ENCODE results near the gene SUOX. TPM values are rescaled to one million over a fixed set of nuclear protein-coding genes. Genes with fewer than 3 reads are reported as not detected.
A peak's percentile ranks its signal among the peaks of the same experiment; 100 is the strongest.
"Not testable (repeated sequence)": the region's sequence is repeated elsewhere in the genome, so short reads cannot be mapped to it uniquely, and the experiment has no call there.

Gene SUOX
- total RNA-seq, 1 donor from 2014 or later = 8.2 TPM

DNA sequence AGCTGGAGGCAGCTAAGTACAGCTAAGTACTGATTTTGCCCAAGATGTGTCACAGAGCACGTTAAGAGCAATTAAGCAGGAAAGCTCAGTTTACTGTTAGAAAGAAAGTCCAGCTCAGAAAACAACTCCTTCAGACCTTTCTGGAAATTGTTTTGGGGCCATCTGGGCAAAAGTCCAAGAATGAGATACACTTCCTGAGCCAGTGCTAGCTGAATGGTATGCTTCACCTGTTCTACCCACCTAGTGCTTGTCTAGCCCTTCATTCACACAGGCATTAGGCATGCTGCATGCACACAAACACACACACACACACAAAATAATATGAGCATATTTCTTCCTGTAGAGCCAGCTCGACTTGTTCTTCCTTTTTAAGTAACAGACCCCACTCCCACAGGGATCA lies 17.1 kb downstream of the SUOX start:
- DNase-seq (ENCODE audit: low spot score in 2 of 2) (no peak), FAIRE-seq (no peak)

DNA sequence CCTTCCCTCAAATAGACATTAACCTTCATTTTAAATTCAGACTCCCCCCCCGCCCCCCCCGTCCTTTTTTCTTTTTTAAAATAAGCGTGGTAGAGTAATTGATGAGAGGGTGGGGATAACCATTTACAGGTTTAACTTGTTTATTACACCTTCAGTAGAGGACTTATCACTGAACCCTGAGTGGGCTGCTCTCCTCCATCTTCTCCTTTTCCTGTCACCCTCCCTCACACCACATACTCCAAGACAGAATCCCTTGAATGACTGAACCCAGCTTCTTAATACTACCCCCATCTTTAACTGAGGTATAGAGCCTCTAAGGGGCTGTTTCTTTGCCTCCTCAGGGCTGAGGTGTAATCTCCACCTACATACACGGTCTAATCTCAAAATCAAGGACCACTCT lies 20.1 kb downstream of the SUOX start:
- DNase-seq (ENCODE audit: low spot score in 2 of 2) (no peak), FAIRE-seq (no peak)

- DNase-seq (ENCODE audit: low spot score in 2 of 2) = no peak
Measured at GRCh38 chr12:56018356-56018755, 21.3 kb downstream of the SUOX start.

DNA sequence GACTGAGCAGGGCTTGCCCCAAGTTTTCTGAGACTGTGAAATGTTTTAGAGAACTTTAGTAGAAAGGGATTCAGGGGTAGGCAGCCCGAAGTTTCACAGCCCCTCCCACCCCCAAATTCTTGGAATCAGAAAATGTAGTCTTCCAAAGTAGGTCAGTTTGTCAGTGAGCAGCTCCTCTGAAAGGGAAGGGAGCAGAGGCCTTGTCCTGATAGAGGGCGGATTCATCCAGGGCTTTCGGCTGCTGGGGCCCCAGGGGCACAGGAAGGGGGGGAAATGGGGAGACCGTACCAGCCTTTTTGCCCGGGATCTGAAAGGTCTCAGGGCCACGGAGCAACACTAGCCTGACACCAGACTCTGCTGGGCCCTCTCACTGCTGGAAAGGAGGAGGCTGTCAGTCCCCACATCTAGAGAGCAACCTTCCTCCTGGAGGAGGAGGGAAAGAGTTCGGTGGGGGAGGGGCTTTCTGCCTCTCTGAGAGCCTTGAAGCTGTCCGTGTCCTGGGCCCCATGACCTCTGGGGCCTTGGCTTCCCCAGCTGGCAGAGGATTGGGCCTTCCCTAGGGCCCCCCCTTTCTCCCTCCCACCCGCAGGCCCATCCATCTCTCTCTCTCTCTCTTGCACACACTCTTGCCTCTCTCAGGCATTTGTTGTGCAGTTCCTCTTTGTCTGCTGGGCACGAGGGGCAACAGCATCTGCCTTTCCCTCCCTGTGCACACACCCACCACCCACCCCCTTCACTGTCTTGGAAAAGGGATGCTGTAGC lies 23.5 kb downstream of the SUOX start, which contains the start of gene IKZF4:
Gene IKZF4 (plus strand): TSS at position 621 of the 762 bp plus-strand sequence. CDS start 451 bp downstream, outside the sequence.
- DNase-seq (ENCODE audit: low spot score in 2 of 2) = peak in 1 of 2 donors; percentile 31
- no peak for FAIRE-seq

More at GRCh38 chr12:56018356-56018755, 21.3 kb downstream of the SUOX start:
- FAIRE-seq = no peak

DNA sequence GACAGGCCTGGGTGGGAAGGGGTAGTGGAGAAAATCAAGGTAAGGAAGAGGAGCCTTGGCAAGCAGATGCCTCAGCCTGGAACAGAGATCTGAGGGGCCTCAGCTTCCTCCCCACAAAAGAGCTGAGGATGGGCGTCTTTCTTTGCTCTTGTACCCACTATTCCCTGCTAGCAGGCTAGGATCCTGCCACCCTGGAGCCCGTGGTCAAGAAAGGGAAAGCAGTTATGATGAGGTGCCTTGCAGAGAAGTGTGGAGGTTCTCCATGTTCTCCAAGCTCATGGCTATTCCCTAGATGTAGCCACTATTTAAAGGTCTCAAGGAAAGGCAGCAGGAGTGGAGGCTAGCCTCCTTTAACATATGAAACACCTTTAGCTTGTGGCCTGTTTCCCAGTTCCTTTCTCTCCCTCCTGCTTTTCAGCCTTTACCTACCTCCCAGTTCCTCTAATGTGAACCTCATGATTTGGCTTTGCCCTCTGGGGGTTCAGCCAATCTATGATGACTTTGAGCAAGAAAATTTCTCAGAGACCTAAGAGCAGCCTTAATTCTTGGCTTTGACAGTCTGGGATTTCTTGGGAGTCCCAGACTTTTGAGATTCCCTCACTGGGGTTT lies 24.9 kb downstream of the SUOX start:
- no peak for DNase-seq (ENCODE audit: low spot score in 2 of 2)
- no peak for FAIRE-seq

DNA sequence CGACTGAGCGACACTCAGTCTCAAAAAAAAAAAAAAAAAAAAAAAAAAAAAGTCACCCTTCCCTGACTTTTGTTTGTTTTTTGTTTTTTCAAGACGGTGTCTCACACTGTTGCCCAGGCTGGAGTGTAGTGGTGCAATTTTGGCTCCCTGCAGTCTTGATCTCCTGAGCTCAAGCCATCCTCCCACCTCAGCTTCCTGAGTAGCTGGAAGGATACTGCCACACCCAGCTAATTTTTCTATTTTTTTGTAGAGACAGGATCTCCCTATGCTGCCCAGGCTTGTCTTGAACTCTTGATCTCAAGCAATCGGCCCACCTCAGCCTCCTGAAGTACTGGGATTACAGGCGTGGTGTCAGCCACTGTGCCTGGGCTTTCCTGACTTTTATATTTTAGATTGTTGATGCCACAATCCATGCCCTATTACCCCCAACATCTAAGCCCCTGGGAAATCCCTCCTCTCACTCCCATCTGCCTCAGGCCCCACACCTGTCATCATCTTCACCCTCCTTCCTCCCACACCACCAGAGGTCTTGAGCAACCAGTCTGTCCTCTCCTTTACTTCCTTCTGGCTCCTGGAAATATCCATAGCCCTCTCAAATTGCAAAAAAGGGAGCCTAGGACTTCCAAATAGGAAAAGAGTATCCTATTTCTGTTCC lies 31.6 kb downstream of the SUOX start:
- DNase-seq (ENCODE audit: low spot score in 2 of 2) (no peak), FAIRE-seq (no peak)

GRCh38 chr12:56029166-56029519 lies 32.1 kb downstream of the SUOX start:
- FAIRE-seq (no peak), DNase-seq (ENCODE audit: low spot score in 2 of 2) (no peak)

- DNase-seq (ENCODE audit: low spot score in 2 of 2) (peak in 1 of 2 donors; percentile 55), FAIRE-seq (no peak)
Measured at GRCh38 chr12:56029666-56030293, 32.7 kb downstream of the SUOX start.

DNA sequence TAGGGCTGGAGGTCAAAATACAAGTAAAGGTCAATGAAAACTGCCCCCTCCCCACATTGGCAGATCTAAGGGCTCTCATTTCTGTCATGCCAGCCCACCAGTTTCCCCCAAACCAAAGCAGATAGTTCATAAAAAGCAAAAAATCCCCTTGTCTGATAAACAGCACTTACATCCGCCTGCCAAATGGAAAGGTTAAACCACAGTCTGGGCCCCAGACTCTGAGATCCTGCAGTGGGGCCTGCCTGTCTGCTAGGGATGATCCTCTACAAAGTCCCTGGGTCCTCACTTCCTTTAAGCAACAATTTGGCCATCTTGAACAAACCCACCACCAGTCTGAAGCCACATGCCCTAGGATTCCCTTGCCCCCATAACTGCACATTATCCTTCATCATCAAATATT lies 34.9 kb downstream of the SUOX start:
- DNase-seq (ENCODE audit: low spot score in 2 of 2) (no peak), FAIRE-seq (no peak)

DNA sequence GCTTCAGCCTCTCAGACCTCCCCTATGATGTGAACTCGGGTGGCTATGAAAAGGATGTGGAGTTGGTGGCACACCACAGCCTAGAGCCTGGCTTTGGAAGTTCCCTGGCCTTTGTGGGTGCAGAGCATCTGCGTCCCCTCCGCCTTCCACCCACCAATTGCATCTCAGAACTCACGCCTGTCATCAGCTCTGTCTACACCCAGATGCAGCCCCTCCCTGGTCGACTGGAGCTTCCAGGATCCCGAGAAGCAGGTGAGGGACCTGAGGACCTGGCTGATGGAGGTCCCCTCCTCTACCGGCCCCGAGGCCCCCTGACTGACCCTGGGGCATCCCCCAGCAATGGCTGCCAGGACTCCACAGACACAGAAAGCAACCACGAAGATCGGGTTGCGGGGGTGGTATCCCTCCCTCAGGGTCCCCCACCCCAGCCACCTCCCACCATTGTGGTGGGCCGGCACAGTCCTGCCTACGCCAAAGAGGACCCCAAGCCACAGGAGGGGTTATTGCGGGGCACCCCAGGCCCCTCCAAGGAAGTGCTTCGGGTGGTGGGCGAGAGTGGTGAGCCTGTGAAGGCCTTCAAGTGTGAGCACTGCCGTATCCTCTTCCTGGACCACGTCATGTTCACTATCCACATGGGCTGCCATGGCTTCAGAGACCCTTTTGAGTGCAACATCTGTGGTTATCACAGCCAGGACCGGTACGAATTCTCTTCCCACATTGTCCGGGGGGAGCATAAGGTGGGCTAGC lies 37.7 kb downstream of the SUOX start:
- FAIRE-seq (no peak), DNase-seq (ENCODE audit: low spot score in 2 of 2) (no peak)

DNA sequence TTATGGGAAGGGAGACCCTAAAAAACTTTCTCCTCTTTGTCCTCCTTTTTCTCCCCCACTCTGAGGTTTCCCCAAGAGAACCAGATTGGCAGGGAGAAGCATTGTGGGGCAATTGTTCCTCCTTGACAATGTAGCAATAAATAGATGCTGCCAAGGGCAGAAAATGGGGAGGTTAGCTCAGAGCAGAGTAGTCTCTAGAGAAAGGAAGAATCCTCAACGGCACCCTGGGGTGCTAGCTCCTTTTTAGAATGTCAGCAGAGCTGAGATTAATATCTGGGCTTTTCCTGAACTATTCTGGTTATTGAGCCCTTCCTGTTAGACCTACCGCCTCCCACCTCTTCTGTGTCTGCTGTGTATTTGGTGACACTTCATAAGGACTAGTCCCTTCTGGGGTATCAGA lies 40.1 kb downstream of the SUOX start:
- FAIRE-seq (no peak), DNase-seq (ENCODE audit: low spot score in 2 of 2) (no peak)

- DNase-seq (ENCODE audit: low spot score in 2 of 2) = no peak
Measured at GRCh38 chr12:56038022-56038655, 41.1 kb downstream of the SUOX start.

GRCh38 chr12:56040151-56040550 lies 43.1 kb downstream of the SUOX start:
- no peak for FAIRE-seq
- no peak for DNase-seq (ENCODE audit: low spot score in 2 of 2)

More at GRCh38 chr12:56038022-56038655, 41.1 kb downstream of the SUOX start:
- FAIRE-seq = no peak

DNA sequence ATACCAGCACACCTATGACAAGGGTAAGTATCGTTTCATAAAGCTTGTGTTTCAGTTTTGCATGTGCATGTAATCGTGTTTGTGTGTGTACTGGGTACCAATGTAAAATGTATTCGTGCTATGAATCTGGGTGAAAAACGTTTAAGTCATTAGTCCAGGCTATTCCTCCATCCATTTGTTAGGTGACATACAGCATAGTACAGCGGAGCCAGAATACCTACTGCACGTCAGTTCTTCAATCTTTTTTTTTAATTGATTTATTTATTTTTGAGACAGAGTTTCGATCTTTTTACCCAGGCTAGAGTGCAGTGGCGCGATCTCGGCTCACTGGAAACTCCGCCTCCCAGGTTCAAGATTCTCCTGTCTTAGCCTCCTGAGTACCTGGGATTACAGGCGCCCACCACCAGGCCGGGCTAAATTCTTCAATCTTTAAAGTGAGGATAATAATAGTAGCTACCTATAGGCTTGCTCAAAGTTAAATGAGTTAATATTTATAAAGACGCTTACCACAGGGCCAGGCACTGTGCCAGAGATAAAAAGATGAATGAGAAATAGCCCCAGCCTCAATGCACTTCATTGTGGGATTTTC lies 44.0 kb downstream of the SUOX start:
- no peak for FAIRE-seq
- no peak for DNase-seq (ENCODE audit: low spot score in 2 of 2)

- FAIRE-seq (no peak), DNase-seq (ENCODE audit: low spot score in 2 of 2) (peak; percentile 76 to 84)
Measured at GRCh38 chr12:56041552-56042429, 44.7 kb downstream of the SUOX start, which contains the start of gene RPS26. Gene RPS26, plus strand, starts transcription at chr12:56041918. Its CDS starts 249 bp downstream, at chr12:56042167.

DNA sequence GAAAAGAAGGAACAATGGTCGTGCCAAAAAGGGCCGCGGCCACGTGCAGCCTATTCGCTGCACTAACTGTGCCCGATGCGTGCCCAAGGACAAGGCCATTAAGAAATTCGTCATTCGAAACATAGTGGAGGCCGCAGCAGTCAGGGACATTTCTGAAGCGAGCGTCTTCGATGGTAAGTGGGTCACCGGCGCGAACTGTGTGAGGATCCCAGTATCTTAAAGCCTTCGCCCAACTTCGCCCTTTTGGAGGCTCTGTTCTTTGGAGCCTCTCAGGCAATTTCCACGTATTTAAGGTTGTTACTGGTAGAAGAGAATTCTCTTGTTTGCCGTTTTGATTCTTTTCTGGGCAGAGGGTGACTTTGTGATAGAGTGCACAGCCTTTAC lies 45.3 kb downstream of the SUOX start:
- FAIRE-seq; DNase-seq (ENCODE audit: low spot score in 2 of 2): not testable (repeated sequence)

- DNase-seq (ENCODE audit: low spot score in 2 of 2) = no peak
- FAIRE-seq = no peak
Measured at GRCh38 chr12:56042843-56043242, 45.8 kb downstream of the SUOX start.

DNA sequence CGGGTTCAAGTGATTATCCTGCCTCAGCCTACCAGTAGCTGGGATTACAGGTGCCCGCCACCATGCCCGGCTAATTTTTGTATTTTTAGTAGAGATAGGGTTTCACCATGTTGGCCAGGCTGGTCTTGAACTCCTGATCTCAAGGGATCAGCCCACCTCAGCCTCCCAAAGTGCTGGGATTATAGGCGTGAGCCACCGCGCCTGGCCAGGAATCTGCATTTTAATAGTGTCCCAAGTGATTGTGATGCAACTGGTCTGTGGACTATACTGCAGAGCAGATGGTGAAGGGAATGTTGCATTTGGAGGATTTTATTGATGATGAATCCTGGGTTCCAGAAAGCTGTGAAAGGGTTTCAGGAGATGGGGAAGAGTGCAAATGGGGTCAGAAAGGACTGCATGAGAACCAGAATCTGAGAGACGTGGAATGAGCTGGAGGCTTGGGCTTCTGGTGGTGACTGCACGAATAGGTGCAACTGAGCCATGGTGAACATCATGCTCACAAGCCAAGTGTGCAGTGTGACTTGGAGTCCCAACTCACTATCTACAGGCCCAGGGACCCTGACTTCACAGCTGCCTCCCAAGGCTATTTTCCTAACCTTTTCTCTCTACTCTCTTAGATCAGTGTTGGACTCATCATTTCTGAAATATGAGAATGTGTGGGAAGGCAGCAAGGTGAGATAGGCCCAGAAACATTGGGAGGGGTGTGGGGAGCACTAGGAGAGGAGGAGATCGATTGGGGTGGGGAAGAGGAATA lies 49.1 kb downstream of the SUOX start:
- FAIRE-seq (no peak), DNase-seq (ENCODE audit: low spot score in 2 of 2) (no peak)
